Hindlimb muscle (tissue), 1 donor: Measurements from ENCODE around the gene CLIC3. TPM values are rescaled to one million over a fixed set of nuclear protein-coding genes. Genes with fewer than 3 reads are reported as not detected.

Experiments used
- DNase-seq: peaks from one replicate; pipeline ENCODE4 v3.0.0-alpha.2; 2013
- polyA plus RNA-seq: library from polyadenylated mRNA; unstranded; fragments of 120-200 nt; gene quantifications from one replicate; pipeline ENCODE4 v1.2.1, GENCODE V29; 2013; ENCODE audit not compliant: insufficient read length

The CLIC3 gene
- polyA plus RNA-seq, 1 donor = 0.54 TPM

DNA sequence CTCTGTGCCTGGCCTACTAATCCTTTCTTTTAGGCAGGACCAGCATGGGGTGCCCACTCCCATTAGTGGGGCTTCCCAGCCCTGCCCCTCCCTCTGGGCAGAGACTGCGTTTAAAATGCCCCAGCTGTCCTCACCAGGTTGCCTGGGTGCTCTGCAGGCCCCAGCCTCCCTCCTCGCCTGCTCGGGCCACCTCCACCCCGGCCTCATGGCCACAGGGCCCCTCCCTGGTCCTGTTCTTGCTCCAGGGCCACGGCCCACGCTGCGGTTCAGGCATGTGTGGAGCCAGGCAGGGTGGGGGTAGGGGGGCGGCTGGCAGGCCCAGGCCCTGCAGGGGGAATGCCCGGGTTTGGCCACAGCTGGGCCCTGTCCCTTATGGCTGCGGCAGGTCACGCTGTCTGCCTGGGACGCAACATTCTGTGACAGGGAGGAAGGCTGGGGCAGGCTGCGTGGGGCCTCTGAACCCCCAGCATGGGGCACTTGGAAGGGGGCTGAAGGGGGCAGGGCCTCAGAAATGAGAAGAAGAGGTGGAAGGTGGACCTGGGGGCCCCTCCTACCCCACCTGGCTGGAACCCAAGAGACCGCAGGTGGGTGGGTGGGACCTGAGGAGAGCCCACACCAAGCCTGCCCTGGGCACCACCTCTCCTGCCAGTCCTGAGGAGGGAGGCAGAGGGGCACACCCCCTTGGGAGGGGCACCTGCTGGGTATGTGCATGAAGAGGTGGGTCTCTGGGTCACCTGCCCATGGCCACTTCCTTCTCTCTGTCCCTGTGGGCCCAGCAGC lies 44.6 kb downstream of the CLIC3 start, which contains the start of gene LCN12:
TSS of gene LCN12 (plus strand) at position 733 of the 780 bp plus-strand sequence. CDS start 55 bp downstream, outside the sequence.
- no peak for DNase-seq

DNA sequence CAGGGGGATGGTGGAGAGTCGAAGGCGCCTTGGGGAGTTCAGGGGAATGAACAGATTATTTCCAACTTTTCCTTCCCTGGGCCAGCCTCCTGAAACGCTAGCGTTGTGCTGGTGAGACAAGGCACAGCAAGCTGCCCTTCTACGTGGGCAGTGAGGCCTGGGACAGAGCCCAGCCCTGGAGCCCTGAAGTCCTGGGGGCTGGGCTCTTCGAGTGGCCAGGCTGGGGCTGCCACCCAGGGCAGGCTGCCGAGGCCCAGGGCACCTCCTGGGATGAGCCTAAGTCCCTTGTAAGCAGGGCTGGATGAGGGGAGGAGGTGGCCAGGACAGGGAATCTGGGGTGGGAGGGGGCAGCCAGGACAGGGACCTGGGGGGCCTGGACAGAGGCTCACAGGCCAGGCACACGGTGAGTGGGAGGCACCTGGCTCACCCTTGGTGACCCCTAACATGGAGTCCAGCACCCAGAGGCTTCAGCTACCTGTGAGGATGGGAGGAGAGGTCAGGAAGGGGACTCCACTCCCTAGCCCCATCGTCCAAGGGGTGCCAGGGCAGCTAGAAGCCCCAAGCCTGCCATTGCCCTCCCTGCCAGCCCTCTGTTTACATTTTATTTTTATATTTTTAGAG lies 45.6 kb downstream of the CLIC3 start:
- DNase-seq = no peak

DNA sequence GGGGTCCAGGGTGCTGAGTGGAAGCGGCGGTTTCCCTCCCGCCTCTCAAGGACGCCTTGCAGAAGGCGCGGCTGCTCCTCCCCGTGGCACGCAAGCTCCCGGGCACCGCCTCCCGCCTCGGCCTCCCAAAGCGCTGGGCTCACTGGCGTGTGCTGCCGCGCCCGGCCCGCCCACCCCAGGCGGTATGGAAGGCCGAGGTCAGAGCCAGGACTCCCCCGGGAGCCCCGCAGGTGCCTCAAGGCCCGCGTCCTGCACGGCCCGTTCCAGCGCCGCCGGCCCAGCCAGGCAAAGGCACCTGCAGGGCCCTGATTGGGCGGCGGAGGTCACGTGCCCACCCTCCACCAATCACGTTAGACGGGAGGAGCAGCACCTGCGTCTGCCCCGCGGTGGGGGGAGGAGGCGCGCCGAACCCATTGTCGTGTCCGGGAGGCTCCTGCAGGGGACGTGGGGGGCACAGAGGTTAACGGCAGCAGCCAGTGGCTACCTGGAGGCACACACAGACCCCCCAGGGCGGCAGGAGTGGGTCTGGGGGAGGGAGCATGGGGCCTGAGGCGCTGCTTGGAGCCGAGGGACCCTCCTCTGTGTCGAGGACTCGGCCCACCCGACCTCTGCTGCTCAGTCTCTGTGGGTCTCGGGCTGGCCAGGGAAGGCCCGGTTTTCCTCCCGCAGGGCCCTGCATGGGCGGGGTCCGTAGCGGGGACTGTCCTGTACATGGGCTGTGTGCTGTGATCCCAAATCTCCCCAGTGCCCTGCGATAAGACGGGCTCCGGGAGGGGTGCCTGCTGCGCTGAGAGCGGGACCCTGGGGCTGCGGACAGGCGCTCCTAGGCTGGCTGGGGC lies 46.3 kb downstream of the CLIC3 start:
- DNase-seq = peak; percentile 78

DNA sequence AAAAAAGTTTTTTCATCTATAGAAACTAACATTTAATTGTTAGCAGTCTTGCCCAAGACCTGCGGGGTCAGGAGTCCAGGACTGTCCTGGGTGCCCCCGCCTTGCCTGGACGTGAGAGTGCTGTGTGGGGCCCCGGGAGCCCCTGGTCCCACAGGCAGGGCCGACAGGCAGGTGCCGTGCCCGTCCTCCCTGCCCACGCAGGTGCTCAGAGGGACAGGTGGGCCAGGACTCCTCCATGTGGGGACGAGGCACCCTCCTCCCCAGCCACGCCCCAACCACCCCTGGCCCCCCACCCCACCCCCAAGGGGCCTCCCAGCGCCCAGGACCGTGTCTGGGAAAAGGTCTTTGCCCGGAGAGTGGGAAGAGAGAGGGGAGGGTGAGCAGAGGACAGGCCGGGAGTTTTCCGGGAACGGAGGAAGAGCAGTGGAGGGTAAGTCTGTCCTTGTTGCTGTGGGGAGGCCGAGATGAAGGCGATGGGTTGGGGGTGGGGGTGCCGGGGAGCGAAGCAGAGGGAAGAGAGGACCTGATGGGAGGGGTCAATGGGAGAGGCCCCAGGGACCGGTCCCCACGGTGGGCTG lies 47.0 kb downstream of the CLIC3 start:
- DNase-seq = no peak

DNA sequence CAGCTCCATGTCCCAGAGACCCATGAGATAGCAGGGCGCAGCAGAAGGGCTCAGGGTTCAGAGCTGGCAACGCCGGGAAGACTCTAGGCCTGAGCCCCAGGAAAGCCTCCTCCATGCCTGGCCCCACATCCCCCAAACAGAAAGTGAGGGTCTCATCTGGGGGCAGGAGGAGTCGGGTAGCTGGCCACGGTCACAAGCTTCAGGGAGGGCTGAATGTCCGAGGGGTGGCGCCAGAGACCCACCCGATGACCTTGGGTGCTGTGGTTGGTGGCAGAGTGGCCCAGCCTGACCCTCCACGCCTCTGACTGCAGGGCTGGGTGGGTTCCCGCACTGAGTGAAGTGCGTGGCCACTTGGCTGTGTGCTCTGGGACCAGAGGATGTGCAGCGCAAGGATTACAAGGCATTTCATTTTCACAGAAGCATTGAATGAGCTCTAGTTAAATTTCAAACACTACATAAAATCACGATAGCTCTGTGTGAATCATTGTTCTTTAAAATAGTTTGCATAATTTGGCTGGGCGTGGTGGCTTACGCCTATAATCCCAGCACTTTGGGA lies 48.3 kb downstream of the CLIC3 start:
- no peak for DNase-seq

DNA sequence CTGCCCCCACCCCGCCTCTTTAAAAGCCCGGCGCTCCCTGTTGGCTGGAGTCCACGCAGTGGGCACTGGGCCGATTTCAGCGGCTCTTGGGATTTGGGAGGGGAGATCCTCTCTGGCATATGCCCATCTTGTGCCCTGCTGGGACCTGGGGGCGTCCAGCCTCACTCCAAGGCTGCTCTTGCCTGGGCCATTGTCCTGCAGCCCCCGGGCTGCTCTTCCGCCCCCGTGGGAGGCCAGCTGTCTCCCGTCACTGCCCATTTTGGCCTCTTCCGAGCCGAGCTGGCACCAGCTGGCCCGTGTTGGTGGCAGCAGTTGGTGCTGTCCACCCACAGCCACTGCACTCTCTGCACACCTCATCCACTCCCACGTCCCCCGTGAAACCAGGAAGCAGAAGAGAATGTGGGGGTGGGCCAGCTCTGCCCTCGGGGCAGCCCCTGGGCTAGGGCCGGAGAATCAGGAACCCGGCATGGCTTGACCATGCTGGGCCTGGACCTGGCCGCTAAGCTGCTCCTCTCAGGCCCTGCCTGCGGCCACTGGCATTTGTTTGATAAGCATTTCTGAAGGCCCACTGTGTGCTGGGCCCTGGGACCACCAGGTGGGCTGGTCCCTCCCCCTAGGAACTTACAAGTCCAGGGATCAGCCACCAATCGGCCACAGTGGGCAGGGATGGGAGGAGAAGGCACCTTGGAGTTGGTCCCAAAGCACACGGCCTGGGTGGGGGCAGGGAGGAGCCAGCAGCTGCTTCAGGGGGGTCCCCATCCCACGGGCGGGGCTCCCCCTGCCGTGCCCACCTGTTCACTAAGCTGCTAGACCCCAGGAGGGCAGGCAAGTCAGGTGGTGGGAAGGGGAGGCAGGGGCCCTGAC lies 49.1 kb downstream of the CLIC3 start:
- DNase-seq = no peak

DNA sequence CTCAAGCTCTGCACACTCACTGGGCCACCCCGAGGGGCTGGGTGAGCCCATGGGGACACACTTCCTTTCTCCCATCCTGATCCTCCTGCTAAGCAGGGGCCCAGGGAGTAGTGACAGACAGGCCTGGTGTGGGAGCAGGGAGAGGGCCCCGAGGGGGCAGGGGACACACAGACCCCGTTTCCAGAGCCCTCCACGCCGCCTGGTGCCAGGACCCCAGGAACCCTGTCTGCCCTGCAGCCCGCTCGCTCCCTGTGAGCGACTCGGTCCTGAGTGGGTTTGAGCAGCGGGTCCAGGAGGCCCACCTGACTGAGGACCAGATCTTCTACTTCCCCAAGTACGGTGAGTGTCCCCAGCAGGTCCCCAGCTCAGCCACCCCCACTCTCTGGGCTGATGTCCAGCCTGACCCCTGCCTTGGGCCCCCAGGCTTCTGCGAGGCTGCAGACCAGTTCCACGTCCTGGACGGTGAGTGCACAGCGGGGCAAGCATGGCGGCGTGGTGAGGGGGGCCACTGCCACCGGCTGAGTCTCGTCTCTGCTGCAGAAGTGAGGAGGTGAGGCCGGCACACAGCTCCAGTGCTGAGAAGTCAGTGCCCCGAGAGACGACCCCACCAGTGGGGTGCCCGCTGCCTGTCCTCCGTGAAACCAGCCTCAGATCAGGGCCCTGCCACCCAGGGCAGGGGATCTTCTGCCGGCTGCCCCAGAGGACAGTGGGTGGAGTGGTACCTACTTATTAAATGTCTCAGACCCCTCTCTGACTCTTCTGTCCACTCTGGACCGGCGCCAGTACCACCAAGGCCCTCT lies 49.9 kb downstream of the CLIC3 start:
- DNase-seq = no peak

DNA sequence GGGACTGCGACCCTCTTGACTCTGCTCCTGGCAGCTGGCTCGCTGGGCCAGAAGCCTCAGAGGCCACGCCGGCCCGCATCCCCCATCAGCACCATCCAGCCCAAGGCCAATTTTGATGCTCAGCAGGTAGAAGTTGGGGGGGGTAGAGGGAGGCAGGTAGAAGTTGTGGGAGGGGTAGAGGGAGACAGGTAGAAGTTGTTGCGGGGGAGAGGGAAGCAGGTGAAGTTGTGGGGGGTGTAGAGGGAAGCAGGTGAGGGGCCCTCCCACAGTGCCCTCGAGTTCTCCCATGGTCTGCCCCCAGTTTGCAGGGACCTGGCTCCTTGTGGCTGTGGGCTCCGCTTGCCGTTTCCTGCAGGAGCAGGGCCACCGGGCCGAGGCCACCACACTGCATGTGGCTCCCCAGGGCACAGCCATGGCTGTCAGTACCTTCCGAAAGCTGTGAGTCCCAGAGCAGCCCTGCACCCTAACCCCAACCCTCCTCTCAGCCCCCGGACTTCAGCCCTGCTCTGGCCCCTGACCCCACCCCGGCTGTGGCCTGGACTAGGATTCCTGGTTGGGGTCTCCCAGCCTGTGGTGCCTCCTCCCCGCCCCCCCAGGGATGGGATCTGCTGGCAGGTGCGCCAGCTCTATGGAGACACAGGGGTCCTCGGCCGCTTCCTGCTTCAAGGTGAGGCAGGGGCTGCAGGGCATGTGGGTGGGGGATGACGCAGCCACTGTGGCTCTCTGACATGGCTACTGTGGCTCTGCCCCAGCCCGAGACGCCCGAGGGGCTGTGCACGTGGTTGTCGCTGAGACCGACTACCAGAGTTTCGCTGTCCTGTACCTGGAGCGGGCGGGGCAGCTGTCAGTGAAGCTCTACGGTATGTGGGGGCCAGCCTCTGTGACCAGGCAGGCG lies 50.8 kb downstream of the CLIC3 start:
- DNase-seq = no peak

Other genes with a start within 250 kb of the CLIC3 start
- not detected for gene LCN6, start 248.0 kb downstream of the CLIC3 start, polyA plus RNA-seq
- 7.1 TPM for gene LCN8, start 238.3 kb downstream of the CLIC3 start, polyA plus RNA-seq
- 0.62 TPM for gene LCN15, start 232.1 kb downstream of the CLIC3 start, polyA plus RNA-seq
- gene TMEM141, start 205.2 kb downstream of the CLIC3 start, polyA plus RNA-seq = 35.7 TPM
- gene CCDC183, start 200.2 kb downstream of the CLIC3 start, polyA plus RNA-seq = 3.0 TPM
- 62.6 TPM for gene RABL6, start 188.6 kb downstream of the CLIC3 start, polyA plus RNA-seq
- gene AJM1, start 154.1 kb downstream of the CLIC3 start, polyA plus RNA-seq = 2.8 TPM
- 109 TPM for gene PHPT1, start 147.2 kb downstream of the CLIC3 start, polyA plus RNA-seq
- gene MAMDC4, start 144.2 kb downstream of the CLIC3 start, polyA plus RNA-seq = 5.9 TPM
- 336 TPM for gene EDF1, start 130.3 kb downstream of the CLIC3 start, polyA plus RNA-seq
- 13.7 TPM for gene TRAF2, start 110.1 kb downstream of the CLIC3 start, polyA plus RNA-seq
- 45.6 TPM for gene FBXW5, start 51.8 kb downstream of the CLIC3 start, polyA plus RNA-seq
- gene C8G, start 51.3 kb downstream of the CLIC3 start, polyA plus RNA-seq = 0.90 TPM
- 0.67 TPM for gene LCN12, start 44.3 kb downstream of the CLIC3 start, polyA plus RNA-seq
- 24.2 TPM for gene PTGDS, start 19.1 kb downstream of the CLIC3 start, polyA plus RNA-seq
- gene LCNL1, start 13.6 kb downstream of the CLIC3 start, polyA plus RNA-seq = 0.85 TPM
- 23.9 TPM for gene PAXX, start 4.1 kb downstream of the CLIC3 start, polyA plus RNA-seq
- 18.4 TPM for gene ABCA2, start 31.7 kb upstream of the CLIC3 start, polyA plus RNA-seq
- 0.10 TPM for gene FUT7, start 35.5 kb upstream of the CLIC3 start, polyA plus RNA-seq
- 44.1 TPM for gene NPDC1, start 49.6 kb upstream of the CLIC3 start, polyA plus RNA-seq
- 11.0 TPM for gene ENTPD2, start 57.5 kb upstream of the CLIC3 start, polyA plus RNA-seq
- 3.9 TPM for gene SAPCD2, start 74.0 kb upstream of the CLIC3 start, polyA plus RNA-seq
- 2.5 TPM for gene UAP1L1, start 80.9 kb upstream of the CLIC3 start, polyA plus RNA-seq
- 43.6 TPM for gene MAN1B1, start 90.4 kb upstream of the CLIC3 start, polyA plus RNA-seq
- gene DPP7, start 118.2 kb upstream of the CLIC3 start, polyA plus RNA-seq = 30.0 TPM
- not detected for gene GRIN1, start 142.6 kb upstream of the CLIC3 start, polyA plus RNA-seq
- not detected for gene LRRC26, start 173.5 kb upstream of the CLIC3 start, polyA plus RNA-seq
- not detected for gene TMEM210, start 175.5 kb upstream of the CLIC3 start, polyA plus RNA-seq
- 36.3 TPM for gene ANAPC2, start 192.0 kb upstream of the CLIC3 start, polyA plus RNA-seq
- 66.5 TPM for gene SSNA1, start 192.1 kb upstream of the CLIC3 start, polyA plus RNA-seq
- 14.0 TPM for gene TPRN, start 204.2 kb upstream of the CLIC3 start, polyA plus RNA-seq
- 36.1 TPM for gene TMEM203, start 209.1 kb upstream of the CLIC3 start, polyA plus RNA-seq
- gene NDOR1, start 209.1 kb upstream of the CLIC3 start, polyA plus RNA-seq = 10.5 TPM
- gene RNF208, start 225.7 kb upstream of the CLIC3 start, polyA plus RNA-seq = 4.2 TPM
- 2.5 TPM for gene CYSRT1, start 228.6 kb upstream of the CLIC3 start, polyA plus RNA-seq
- 2.1 TPM for gene RNF224, start 230.9 kb upstream of the CLIC3 start, polyA plus RNA-seq
- 1.8 TPM for gene SLC34A3, start 234.3 kb upstream of the CLIC3 start, polyA plus RNA-seq
- 145 TPM for gene TUBB4B, start 244.7 kb upstream of the CLIC3 start, polyA plus RNA-seq